H9 (cell line): ENCODE results near the gene BTRC. TPM values are rescaled to one million over a fixed set of nuclear protein-coding genes. Genes with fewer than 3 reads are reported as not detected.

Experiments used
- DNase-seq: peaks from one replicate; pipeline ENCODE4 v3.0.0-alpha.2; 2017
- H2AFZ ChIP-seq: one replicate; pipeline ENCODE4 v1.6.1; 2013; ENCODE audit warnings: mild to moderate bottlenecking, low read length, control low read depth, moderate library complexity
- H2AK5ac ChIP-seq: 2 replicates; pipeline ENCODE4 v1.6.1; 2013; ENCODE audit warnings: low read length, control low read depth, mixed read lengths; ENCODE audit not compliant: insufficient read length
- H2BK120ac ChIP-seq: one replicate; pipeline ENCODE4 v1.6.1; 2013; ENCODE audit warnings: low read depth, mild to moderate bottlenecking, low read length, control low read depth, inconsistent platforms; ENCODE audit not compliant: poor library complexity, severe bottlenecking
- H2BK12ac ChIP-seq: 2 replicates; pipeline ENCODE4 v1.6.1; 2013; ENCODE audit warnings: low read length, control low read depth, mixed read lengths, low read depth; ENCODE audit not compliant: insufficient read length
- H2BK15ac ChIP-seq: 2 replicates; pipeline ENCODE4 v1.6.1; 2013; ENCODE audit warnings: low read depth, low read length, control low read depth
- H2BK20ac ChIP-seq: one replicate; pipeline ENCODE4 v1.6.1; 2013; ENCODE audit warnings: low read depth, mild to moderate bottlenecking, low read length, control low read depth, inconsistent platforms; ENCODE audit not compliant: poor library complexity, severe bottlenecking
- H2BK5ac ChIP-seq: 2 replicates; pipeline ENCODE4 v1.6.1; 2013; ENCODE audit warnings: low read length, control low read depth, mixed read lengths; ENCODE audit not compliant: insufficient read length
- H3K14ac ChIP-seq: 2 replicates; pipeline ENCODE4 v1.6.1; 2013; ENCODE audit warnings: low read length, control low read depth; ENCODE audit not compliant: insufficient read depth
- H3K18ac ChIP-seq: 2 replicates; pipeline ENCODE4 v1.6.1; 2013; ENCODE audit warnings: low read depth, mild to moderate bottlenecking, mixed read lengths, low read length, control low read depth; ENCODE audit not compliant: insufficient read length
- H3K23ac ChIP-seq: 2 replicates; pipeline ENCODE4 v1.6.1; 2013; ENCODE audit warnings: low read length, control low read depth, mixed read lengths, low read depth; ENCODE audit not compliant: insufficient read length
- H3K23me2 ChIP-seq: 2 replicates; pipeline ENCODE4 v1.6.1; 2013; ENCODE audit warnings: low read depth, mild to moderate bottlenecking, mixed read lengths, low read length, control low read depth; ENCODE audit not compliant: insufficient read length, poor library complexity, severe bottlenecking
- H3K27ac ChIP-seq: 2 replicates; pipeline ENCODE4 v1.5.1; 2013; ENCODE audit warnings: low read length, control low read depth, mixed read lengths, low read depth; ENCODE audit not compliant: insufficient read length
- H3K27me3 ChIP-seq: 2 replicates; pipeline ENCODE4 v1.6.1; 2013; ENCODE audit warnings: low read length, control low read depth, inconsistent platforms; ENCODE audit not compliant: insufficient read depth
- H3K4ac ChIP-seq: 2 replicates; pipeline ENCODE4 v1.6.1; 2013; ENCODE audit warnings: low read depth, mild to moderate bottlenecking, control low read depth, inconsistent platforms, low read length, moderate library complexity
- H3K4me1 ChIP-seq: 2 replicates; pipeline ENCODE4 v1.6.1; 2013; ENCODE audit warnings: low read length, control low read depth, inconsistent platforms; ENCODE audit not compliant: insufficient read depth
- H3K4me2 ChIP-seq: 2 replicates; pipeline ENCODE4 v1.6.1; 2013; ENCODE audit warnings: low read length, control low read depth, mixed read lengths; ENCODE audit not compliant: insufficient read length, insufficient read depth
- H3K56ac ChIP-seq: 2 replicates; pipeline ENCODE4 v1.6.1; 2013; ENCODE audit warnings: low read depth, mild to moderate bottlenecking, mixed read lengths, low read length, control low read depth; ENCODE audit not compliant: insufficient read length
- H3K79me1 ChIP-seq: 2 replicates; pipeline ENCODE4 v1.6.1; 2013; ENCODE audit warnings: low read depth, mild to moderate bottlenecking, moderate library complexity, low read length, control low read depth, inconsistent platforms; ENCODE audit not compliant: insufficient read depth, poor library complexity, severe bottlenecking
- H3K79me2 ChIP-seq: 2 replicates; pipeline ENCODE4 v1.6.1; 2013; ENCODE audit warnings: low read length, control low read depth, inconsistent platforms; ENCODE audit not compliant: insufficient read depth
- H3K9ac ChIP-seq: 2 replicates; pipeline ENCODE4 v1.6.1; 2013; ENCODE audit warnings: low read length, control low read depth, mixed read lengths; ENCODE audit not compliant: insufficient read length; ENCODE audit errors: extremely low read depth
- H3K9me3 ChIP-seq: one replicate; pipeline ENCODE4 v1.6.1; 2013; ENCODE audit warnings: low read depth, low read length, inconsistent platforms; ENCODE audit not compliant: control insufficient read depth
- H3T11ph ChIP-seq: one replicate; pipeline ENCODE4 v1.6.1; 2013; ENCODE audit warnings: mild to moderate bottlenecking, low read length, control low read depth, inconsistent platforms
- H4K20me1 ChIP-seq: one replicate; pipeline ENCODE4 v1.6.1; 2013; ENCODE audit not compliant: control insufficient read depth, insufficient read length, insufficient read depth
- H4K5ac ChIP-seq: 2 replicates; pipeline ENCODE4 v1.6.1; 2013; ENCODE audit warnings: low read depth, mild to moderate bottlenecking, mixed read lengths, low read length, control low read depth; ENCODE audit not compliant: insufficient read length
- H4K8ac ChIP-seq: replicated peaks from 2 replicates; pipeline ENCODE4 v1.6.1; 2013; ENCODE audit warnings: low read length, control low read depth, mixed read lengths, low read depth; ENCODE audit not compliant: insufficient read length
- H4K91ac ChIP-seq: 2 replicates; pipeline ENCODE4 v1.6.1; 2013; ENCODE audit warnings: low read depth, mild to moderate bottlenecking, moderate library complexity, mixed read lengths, low read length, control low read depth; ENCODE audit not compliant: insufficient read length
- H3K27ac Mint-ChIP-seq, 3 experiments: 2 replicates in 2 of 3; 3 replicates in 1 of 3; pipeline ENCODE4 v1.8.0; 2020 to 2021; ENCODE audit warnings: mixed read lengths in 3 of 3, mild to moderate bottlenecking in 1 of 3, moderate library complexity in 1 of 3
- H3K27me3 Mint-ChIP-seq: 2 replicates; pipeline ENCODE4 v1.8.0; 2021; ENCODE audit warnings: low read depth, mild to moderate bottlenecking, moderate library complexity, mixed read lengths
- H3K36me3 Mint-ChIP-seq, 3 experiments: 2 replicates in 2 of 3; 3 replicates in 1 of 3; pipeline ENCODE4 v1.8.0; 2020 to 2021; ENCODE audit warnings: low read depth in 3 of 3, mixed read lengths in 3 of 3; ENCODE audit not compliant: insufficient read depth in 1 of 3
- H3K4me1 Mint-ChIP-seq, 2 experiments: 2 replicates each; pipeline ENCODE4 v1.8.0; 2020; ENCODE audit warnings: mixed read lengths in 2 of 2
- H3K4me3 Mint-ChIP-seq, 2 experiments: 2 replicates in 1 of 2; 3 replicates in 1 of 2; pipeline ENCODE4 v1.8.0; 2020 to 2021; ENCODE audit warnings: mild to moderate bottlenecking in 2 of 2, mixed read lengths in 2 of 2, moderate library complexity in 1 of 2
- H3K9me3 Mint-ChIP-seq, 2 experiments: 2 replicates in 1 of 2; 3 replicates in 1 of 2; pipeline ENCODE4 v1.8.0; 2020; ENCODE audit warnings: mild to moderate bottlenecking in 2 of 2, mixed read lengths in 2 of 2, moderate library complexity in 1 of 2
- WGBS: extraction: QIAGEN DNeasy Blood & Tissue Kit; methylation state at CpG from one replicate; pipeline ENCODE4 v1.1.7; 2013; ENCODE audit warnings: missing lambda C conversion rate, low lambda C conversion rate, mixed read lengths; ENCODE audit not compliant: insufficient read length; ENCODE audit errors: extremely low coverage; 5-methylcytosine and 5-hydroxymethylcytosine counted together
- total RNA-seq: library from RNA; stranded (reverse); gene quantifications from 2 replicates; pipeline ENCODE4 v1.2.1, GENCODE V29; 2021
- TF ChIP-seq, protein P1 (sequence below): fragments of 200-600 bp; sonication (generic); conservative IDR thresholded peaks from 3 replicates; pipeline ENCODE4 v1.8.0; 2021; ENCODE audit warnings: antibody characterized with exemption, mild to moderate bottlenecking

Gene BTRC
- total RNA-seq, 1 experiment from 2014 or later = 24.2 TPM

DNA sequence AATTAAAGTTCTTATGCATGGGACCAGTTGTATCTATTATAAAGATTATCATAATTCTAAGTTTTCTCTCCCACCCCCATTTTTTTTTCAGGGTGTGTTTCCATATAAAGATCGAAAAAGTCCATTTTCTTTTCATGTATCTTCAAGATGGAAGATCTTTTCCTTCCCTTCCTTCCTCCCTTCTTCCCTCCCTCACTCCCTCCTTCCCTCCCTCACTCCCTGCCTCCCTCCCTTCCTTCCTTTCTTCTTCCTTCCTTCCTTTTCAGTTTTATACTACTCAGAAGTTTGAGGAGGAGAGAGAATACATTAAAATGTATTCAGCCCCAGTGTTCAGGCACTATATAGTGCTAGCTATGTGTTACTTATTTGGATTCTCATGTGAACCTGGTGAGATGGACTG lies 136.1 kb downstream of the BTRC start:
- Mint-ChIP-seq H3K4me3 (peak overlapping the region in 1 of 2 experiments; percentile 39; a peak in 1 of 5 replicates), H3K36me3 (no peaks in the 10 kb centered on the region), H3K27ac (peak overlapping the region in 2 of 3 experiments; percentile 27 to 89; a peak in 4 of 7 replicates), H3K9me3 (no peaks in the 10 kb centered on the region), H3K27me3 (no peaks in the 10 kb centered on the region), H3K4me1 (peaks cover 54 to 56% of the 10 kb centered on the region in 2 experiments)
- no peak overlapping the region for H3K18ac ChIP-seq
- no peak overlapping the region for H3K9ac ChIP-seq
- H3K4me2 ChIP-seq = no peak overlapping the region
- no peak overlapping the region for H4K91ac ChIP-seq
- H3K9me3 ChIP-seq = no peaks in the 10 kb centered on the region
- no peaks in the 10 kb centered on the region for H3K27me3 ChIP-seq
- no peak overlapping the region for H2BK20ac ChIP-seq
- no peak overlapping the region for H4K5ac ChIP-seq
- no CpG with 5 or more reads among the region's 1 CpG for WGBS
- peaks cover 11% of the 10 kb centered on the region; the same call in 1 of the 2 replicates for H3K4me1 ChIP-seq
- H2BK12ac ChIP-seq = no peak overlapping the region
- no peak overlapping the region for H2AK5ac ChIP-seq
- H3K4ac ChIP-seq = no peak overlapping the region
- no peak overlapping the region for H2AFZ ChIP-seq
- H2BK5ac ChIP-seq = no peak overlapping the region
- no peak overlapping the region for H4K8ac ChIP-seq
- no peak for DNase-seq
- H3K79me2 ChIP-seq = no peaks in the 10 kb centered on the region
- no peak overlapping the region for H3K14ac ChIP-seq
- H2BK15ac ChIP-seq = no peak overlapping the region
- H3K23me2 ChIP-seq = no peaks in the 10 kb centered on the region
- no peak overlapping the region for H3T11ph ChIP-seq
- TF ChIP-seq, protein P1, sequence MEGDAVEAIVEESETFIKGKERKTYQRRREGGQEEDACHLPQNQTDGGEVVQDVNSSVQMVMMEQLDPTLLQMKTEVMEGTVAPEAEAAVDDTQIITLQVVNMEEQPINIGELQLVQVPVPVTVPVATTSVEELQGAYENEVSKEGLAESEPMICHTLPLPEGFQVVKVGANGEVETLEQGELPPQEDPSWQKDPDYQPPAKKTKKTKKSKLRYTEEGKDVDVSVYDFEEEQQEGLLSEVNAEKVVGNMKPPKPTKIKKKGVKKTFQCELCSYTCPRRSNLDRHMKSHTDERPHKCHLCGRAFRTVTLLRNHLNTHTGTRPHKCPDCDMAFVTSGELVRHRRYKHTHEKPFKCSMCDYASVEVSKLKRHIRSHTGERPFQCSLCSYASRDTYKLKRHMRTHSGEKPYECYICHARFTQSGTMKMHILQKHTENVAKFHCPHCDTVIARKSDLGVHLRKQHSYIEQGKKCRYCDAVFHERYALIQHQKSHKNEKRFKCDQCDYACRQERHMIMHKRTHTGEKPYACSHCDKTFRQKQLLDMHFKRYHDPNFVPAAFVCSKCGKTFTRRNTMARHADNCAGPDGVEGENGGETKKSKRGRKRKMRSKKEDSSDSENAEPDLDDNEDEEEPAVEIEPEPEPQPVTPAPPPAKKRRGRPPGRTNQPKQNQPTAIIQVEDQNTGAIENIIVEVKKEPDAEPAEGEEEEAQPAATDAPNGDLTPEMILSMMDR = no peak
- no peak overlapping the region for H3K56ac ChIP-seq
- H4K20me1 ChIP-seq = no peaks in the 10 kb centered on the region
- no peak overlapping the region for H3K27ac ChIP-seq
- H3K23ac ChIP-seq = no peak overlapping the region
- H3K79me1 ChIP-seq = no peaks in the 10 kb centered on the region
- H2BK120ac ChIP-seq = no peak overlapping the region
